ENCODE measurements around the gene HNF4A. TPM values are rescaled to one million over a fixed set of nuclear protein-coding genes. Genes with fewer than 3 reads are reported as not detected.

HNF4A gene
- total and polyA plus RNA-seq, 2 of the 4 experiments (the other 2 are of a cell fraction), result not detected

- H3K4me2 ChIP-seq (ENCODE audit: low read depth, low read length), result no peak overlapping the region
- no peak for DNase-seq
- no peak overlapping the region for H2BK20ac ChIP-seq (ENCODE audit: low read depth, low read length)
- H2BK5ac ChIP-seq (ENCODE audit: low read depth, low read length, poor library complexity, severe bottlenecking), result no peak overlapping the region
- no peak overlapping the region for H2AK9ac ChIP-seq (replicated peaks; ENCODE audit: low read depth, low read length, poor library complexity)
- 100% methylated on average over 1 of the region's 5 CpGs; no CpG with 5 or more reads in 1 of the 2 experiments for WGBS, 2 experiments (ENCODE audit: extremely low coverage in 2 of 2, insufficient read length in 1 of 2)
- no peaks in the 10 kb centered on the region for H3K9me3 ChIP-seq (ENCODE audit: control insufficient read depth, insufficient read depth, low read length)
- in situ Hi-C loops (cut with MboI; ENCODE audit: low sequenced_read_pairs), result no loop called here
- H2BK15ac ChIP-seq (ENCODE audit: low read depth, low read length), result no peak overlapping the region
- POLR2A ChIA-PET (ENCODE audit: unreplicated experiment), result no interaction called here
- no peaks in the 10 kb centered on the region for H4K20me1 ChIP-seq (ENCODE audit: insufficient read depth, low read length)
- peak overlapping the region; percentile 16 for H2AFZ ChIP-seq (replicated peaks; ENCODE audit: low read length, poor library complexity)
- TF ChIP-seq RCOR1 (IDR thresholded peaks at IDR 0.05; ENCODE audit: insufficient replicate concordance, low read length) (no peak), BHLHE40 (IDR thresholded peaks at IDR 0.05; ENCODE audit: low read depth, low read length) (no peak), CTCF (conservative IDR thresholded peaks at IDR 0.05; ENCODE audit: low read depth, low read length) (no peak), SMC3 (IDR thresholded peaks at IDR 0.05; ENCODE audit: low read depth, low read length) (no peak), POLR2A (IDR thresholded peaks at IDR 0.05; ENCODE audit: low read depth, low read length) (no peak), CEBPB (IDR thresholded peaks at IDR 0.05; ENCODE audit: low read depth, low read length) (no peak), CHD1 (IDR thresholded peaks at IDR 0.05; ENCODE audit: low read depth, low read length) (no peak), USF2 (IDR thresholded peaks at IDR 0.05; ENCODE audit: low read depth, low read length) (no peak), ELK1 (IDR thresholded peaks at IDR 0.05; ENCODE audit: borderline replicate concordance, low read depth, low read length) (no peak)
- no peaks in the 10 kb centered on the region for H3K4me1 ChIP-seq (ENCODE audit: control insufficient read depth, insufficient read depth, low read length)
- H3K14ac ChIP-seq (replicated peaks; ENCODE audit: low read depth, low read length), result no peak overlapping the region
- intact Hi-C loops (cut with micrococcal nuclease), result no loop called here
- no peak overlapping the region for H3K27ac ChIP-seq (ENCODE audit: insufficient read depth, low read length)
- no peaks in the 10 kb centered on the region for H3K79me1 ChIP-seq (ENCODE audit: low read depth in 1 of 2, low read length in 2 of 2)
- ATAC-seq (ENCODE audit: low read depth), result no peak
- no peak overlapping the region for H3K9ac ChIP-seq (ENCODE audit: low read depth, low read length)
- no peak overlapping the region for H2AK5ac ChIP-seq (ENCODE audit: low read depth, low read length)
- H3K56ac ChIP-seq (ENCODE audit: extremely low read depth, insufficient read depth, low read length), result no peak overlapping the region
- no peak overlapping the region for H4K8ac ChIP-seq (ENCODE audit: low read depth in 2 of 2, low read length in 2 of 2)
- no peak overlapping the region for H3K18ac ChIP-seq (ENCODE audit: low read depth, low read length)
- peaks cover 30% of the 10 kb centered on the region for H3K27me3 ChIP-seq (ENCODE audit: control insufficient read depth, insufficient read depth, low read length)
- no peak overlapping the region for H4K91ac ChIP-seq (ENCODE audit: insufficient read depth, low read depth, low read length)
- no peak overlapping the region for H3K4me3 ChIP-seq (ENCODE audit: insufficient read depth, low read depth, low read length)
- H3K9me1 ChIP-seq (ENCODE audit: insufficient read depth, low read length), result no peaks in the 10 kb centered on the region; the same call in 1 of the 2 replicates
- H2BK120ac ChIP-seq (ENCODE audit: low read depth, low read length), result no peak overlapping the region
- BruUV-seq (replicated peaks), result no TSS peak
- no peak overlapping the region for H3K4ac ChIP-seq (ENCODE audit: low read depth, low read length)
- no peak overlapping the region for H3K23ac ChIP-seq (ENCODE audit: low read depth, low read length)
- CTCF ChIA-PET, result no interaction called here
- no peaks in the 10 kb centered on the region for H3K36me3 ChIP-seq (ENCODE audit: control insufficient read depth, insufficient read depth, low read length)
- no peak overlapping the region for H4K5ac ChIP-seq (ENCODE audit: low read depth, low read length)
- dilution Hi-C loops (cut with HindIII; ENCODE audit: low sequenced_read_pairs, unreplicated experiment), result no loop called here
Observed at GRCh38 chr20:44400671-44400969, 45.1 kb downstream of the HNF4A start.
